ENCODE data around the gene SLAMF1. TPM values are rescaled to one million over a fixed set of nuclear protein-coding genes. Genes with fewer than 3 reads are reported as not detected.
"Not testable (repeated sequence)": the region's sequence is repeated elsewhere in the genome, so short reads cannot be mapped to it uniquely, and the experiment has no call there.

The SLAMF1 gene
- total RNA-seq, 1 donor: under 0.01 TPM

DNA sequence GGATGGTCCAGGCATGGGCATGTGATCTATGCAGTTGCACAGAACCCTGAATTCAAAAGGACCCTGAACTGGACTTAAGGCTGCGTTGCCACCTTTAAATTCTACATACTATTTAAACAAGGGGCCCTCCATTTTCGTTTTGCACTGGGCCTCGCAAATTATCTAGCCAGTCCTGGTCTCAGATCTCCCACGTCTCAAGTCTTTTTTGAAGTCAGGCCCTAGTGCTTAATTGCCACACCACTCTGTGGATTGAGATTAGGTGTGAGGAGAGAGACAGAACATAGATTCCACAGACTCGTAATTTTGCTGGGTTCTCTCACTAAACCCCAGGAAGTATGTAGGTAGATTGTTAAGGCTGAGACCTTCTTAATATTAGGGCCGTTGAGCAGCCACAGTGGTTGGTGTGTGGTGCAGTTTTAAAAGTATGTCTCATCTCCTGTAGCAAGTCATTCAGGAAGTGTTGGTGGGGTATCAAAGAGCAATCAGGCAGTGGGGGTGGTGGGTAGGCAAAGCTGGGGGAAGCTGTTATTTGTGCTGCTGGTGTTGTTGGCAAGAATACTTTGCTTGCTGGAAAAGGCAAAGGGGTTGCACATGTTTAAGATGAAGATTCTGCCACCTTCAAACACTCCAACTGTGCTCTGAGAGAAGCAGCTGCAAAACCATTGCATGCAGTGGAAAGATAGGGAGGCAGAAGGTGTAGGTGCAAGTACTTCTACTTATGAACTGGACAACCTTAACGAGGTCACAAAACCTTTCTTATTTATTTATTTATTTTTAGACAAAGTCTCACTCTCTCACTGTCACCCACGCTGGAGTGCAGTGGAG is 78.8 kb downstream of the SLAMF1 start:
- peak in 2 of 3 donors; percentile 85 to 94 for DNase-seq (ENCODE audit: low read depth in 2 of 3, low spot score in 2 of 3)

DNA sequence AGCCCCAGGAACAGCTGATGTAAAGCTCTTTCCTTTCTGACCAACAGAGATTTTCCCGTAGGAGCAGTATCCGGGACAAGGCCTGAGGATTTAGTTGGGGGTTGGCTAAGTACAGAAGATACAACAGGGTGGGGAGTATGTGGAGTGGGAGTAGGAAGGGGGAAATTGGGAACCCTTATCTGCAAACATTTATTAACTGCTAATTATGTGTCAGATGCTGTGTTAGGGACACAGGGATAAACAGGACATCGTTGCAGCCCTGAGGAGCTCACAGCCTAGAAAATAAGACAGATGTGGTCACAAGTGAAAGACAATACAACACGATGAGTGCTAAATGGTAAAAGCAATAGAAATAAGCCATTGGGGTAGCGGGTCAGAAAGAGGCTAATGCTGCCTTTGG is 79.5 kb downstream of the SLAMF1 start:
- no peak for DNase-seq (ENCODE audit: low read depth in 2 of 3, low spot score in 2 of 3)

DNA sequence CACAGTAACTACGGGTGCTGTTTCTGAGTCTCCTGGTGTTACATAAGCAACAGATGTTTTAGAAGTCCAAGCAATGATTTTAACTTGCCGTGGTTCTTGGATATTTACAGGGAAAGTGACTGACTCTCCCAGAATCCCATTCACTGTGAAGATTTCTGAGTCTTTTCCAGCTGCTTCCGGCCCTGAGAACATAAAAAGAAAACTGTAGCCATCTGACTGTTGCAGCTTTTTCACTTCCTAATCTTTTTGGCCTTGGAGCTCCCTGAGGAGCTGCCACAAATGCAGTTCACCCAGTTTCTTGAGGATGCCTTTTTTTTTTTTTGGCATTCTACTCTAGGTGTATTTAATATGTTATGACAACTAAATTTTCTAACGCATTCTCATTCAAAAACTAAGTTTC is 81.3 kb downstream of the SLAMF1 start:
- DNase-seq (ENCODE audit: low read depth in 2 of 3, low spot score in 2 of 3): no peak

DNA sequence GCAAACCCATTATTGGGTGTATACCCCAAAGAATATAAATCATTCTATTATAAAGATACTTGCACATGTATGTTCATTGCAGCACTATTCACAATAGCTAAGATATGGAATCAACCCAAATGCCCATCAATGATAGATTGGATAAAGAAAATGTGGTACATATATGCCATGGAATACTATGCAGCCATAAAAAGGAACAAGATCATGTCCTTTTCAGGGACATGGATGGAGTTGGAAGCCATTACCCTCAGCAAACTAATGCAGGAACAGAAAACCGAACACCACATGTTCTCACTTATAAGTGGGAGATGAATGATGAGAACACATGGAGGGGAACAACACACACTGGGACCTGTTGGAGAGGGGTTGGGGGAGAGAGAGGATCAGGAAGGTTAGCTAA is 83.6 kb downstream of the SLAMF1 start:
- not testable (repeated sequence) for DNase-seq (ENCODE audit: low read depth in 2 of 3, low spot score in 2 of 3)

DNA sequence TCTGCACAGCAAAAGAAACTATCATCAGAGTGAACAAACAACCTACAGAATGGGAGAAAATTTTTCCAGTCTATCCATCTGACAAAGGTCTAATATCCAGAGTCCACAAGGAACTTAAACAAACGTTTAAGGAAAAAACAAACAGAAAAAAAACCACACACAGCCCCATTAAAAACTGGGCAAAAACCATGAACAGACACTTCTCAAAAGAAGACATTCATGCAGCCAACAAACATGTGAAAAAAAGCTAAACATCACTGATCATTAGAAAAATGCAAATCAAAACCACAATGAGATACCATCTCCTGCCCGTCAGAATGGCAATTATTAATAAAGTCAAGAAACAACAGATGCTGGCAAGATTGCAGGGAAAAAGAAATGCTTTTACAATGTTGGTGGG is 84.1 kb downstream of the SLAMF1 start:
- DNase-seq (ENCODE audit: low read depth in 2 of 3, low spot score in 2 of 3): not testable (repeated sequence)

DNA sequence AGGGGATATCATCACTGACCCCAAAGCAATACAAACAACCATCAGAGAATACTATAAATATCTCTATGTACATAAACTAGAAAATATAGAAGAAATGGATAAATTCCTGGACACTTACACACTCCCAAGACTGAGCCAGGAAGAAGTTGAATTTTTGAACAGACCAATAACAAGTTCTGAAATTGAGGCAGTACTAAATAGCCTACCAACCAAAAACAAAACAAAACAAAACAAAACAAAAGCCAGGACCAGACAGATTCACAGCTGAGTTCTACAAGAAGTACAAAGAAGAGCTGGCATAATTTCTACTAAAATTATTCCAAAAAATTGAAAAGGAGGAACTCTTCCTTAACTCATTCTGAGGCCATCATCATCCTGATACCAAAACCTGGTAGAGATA is 86.0 kb downstream of the SLAMF1 start:
- DNase-seq (ENCODE audit: low read depth in 2 of 3, low spot score in 2 of 3): no peak

DNA sequence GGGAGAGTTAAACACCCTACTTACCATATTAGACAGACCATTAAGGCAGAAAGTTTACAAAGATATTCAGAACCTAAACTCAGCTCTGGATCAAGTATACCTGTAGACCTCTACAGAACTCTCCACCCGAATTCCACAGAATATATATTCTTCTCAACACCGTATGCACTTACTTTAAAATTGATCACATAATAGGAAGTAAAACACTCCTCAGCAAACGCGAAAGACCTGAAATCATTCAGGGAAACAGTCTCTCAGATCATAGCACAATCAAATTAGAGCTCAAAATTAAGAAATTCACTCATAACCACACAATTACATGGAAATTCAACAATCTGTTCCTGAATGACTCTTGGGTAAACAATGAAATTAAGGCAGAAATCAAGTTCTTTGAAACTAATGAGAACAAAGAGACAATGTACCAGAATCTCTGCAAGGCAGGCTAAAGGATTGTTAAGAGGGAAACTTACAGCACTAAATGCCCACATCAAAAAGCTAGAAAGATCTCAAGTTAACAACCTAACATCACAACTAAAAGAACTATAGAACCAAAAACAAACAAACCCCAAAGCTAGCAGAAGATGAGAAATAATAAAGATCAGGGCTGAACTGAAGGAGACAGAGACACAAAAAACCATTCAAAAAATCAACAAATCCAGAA is 86.7 kb downstream of the SLAMF1 start:
- DNase-seq (ENCODE audit: low read depth in 2 of 3, low spot score in 2 of 3): no peak

DNA sequence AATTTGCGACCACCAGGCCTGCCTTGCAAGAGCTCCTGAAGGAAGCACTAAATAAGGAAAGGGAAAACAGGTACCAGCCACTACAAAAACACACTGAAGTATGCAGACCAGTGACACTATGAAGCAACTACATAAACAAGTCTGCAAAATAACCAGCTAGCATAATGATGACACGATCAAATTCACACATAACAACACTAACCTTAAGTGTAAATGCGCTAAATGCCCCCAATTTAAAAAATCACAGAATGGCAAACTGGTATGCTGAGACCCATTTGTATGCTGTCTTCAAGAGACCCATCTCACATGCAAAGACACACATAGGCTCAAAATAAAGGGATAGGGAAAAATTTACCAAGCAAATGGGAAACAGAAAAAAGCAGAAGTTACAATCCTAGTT is 87.4 kb downstream of the SLAMF1 start:
- DNase-seq (ENCODE audit: low read depth in 2 of 3, low spot score in 2 of 3): not testable (repeated sequence)

DNA sequence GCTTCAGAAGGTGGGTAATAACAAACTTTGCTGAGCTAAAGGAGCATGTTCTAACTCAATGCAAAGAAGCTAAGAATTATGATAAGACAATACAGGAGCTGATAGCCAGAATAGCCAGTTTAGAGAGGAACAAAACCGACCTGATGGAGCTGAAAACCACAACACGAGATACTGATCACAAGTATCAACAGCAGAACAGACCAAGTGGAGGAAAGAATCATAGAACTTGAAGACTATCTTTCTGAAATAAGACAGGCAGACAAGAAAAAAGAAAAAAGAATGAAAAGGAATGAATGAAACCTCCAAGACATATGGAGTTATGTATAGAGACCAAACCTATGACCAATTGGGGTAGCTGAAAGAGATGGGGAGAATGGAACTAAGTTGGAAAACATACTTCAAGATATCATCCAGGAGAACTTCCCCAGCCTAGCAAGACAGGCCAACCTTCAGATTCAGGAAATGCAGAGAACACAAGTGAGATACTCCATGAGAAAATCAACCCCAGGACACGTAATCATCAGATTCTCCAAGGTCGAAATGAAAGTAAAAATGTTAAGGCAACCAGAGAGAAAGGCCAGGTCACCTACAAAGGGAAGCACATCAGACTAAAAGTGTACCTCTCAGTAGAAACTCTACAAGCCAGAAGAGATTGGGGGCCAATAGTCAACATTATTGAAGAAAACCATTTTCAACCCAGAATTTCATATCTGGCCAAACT is 88.0 kb downstream of the SLAMF1 start:
- no peak for DNase-seq (ENCODE audit: low read depth in 2 of 3, low spot score in 2 of 3)

Other genes starting within 250 kb of the SLAMF1 start
- gene VANGL2, start 246.5 kb downstream of the SLAMF1 start, total RNA-seq: 3.8 TPM
- 0.54 TPM for gene SLAMF6, start 123.8 kb downstream of the SLAMF1 start, total RNA-seq
- gene CD84, start 67.5 kb downstream of the SLAMF1 start, total RNA-seq: 24.2 TPM
- gene CD48, start 64.8 kb upstream of the SLAMF1 start, total RNA-seq: 18.0 TPM
- gene SLAMF7, start 92.2 kb upstream of the SLAMF1 start, total RNA-seq: 0.27 TPM
- gene LY9, start 149.1 kb upstream of the SLAMF1 start, total RNA-seq: 1.3 TPM
- 35.5 TPM for gene CD244, start 215.8 kb upstream of the SLAMF1 start, total RNA-seq
- not detected for gene ITLN1, start 238.1 kb upstream of the SLAMF1 start, total RNA-seq

Measured in hematopoietic multipotent progenitor cell (in vitro differentiated cells).